Endothelial cell (in vitro differentiated cells): Measurements from ENCODE around the gene SLC26A8. TPM values are rescaled to one million over a fixed set of nuclear protein-coding genes. Genes with fewer than 3 reads are reported as not detected.

Experiments
- DNase-seq: peaks from one replicate; pipeline ENCODE4 v3.0.0; 2021; ENCODE audit warnings: low spot score
- H3K27ac Mint-ChIP-seq: one replicate; pipeline ENCODE4 v1.8.0; 2021; ENCODE audit warnings: mixed read lengths, inconsistent platforms; ENCODE audit not compliant: unreplicated experiment
- H3K27me3 Mint-ChIP-seq: one replicate; pipeline ENCODE4 v1.8.0; 2021; ENCODE audit warnings: mild to moderate bottlenecking, moderate library complexity, mixed read lengths, inconsistent platforms; ENCODE audit not compliant: unreplicated experiment
- H3K36me3 Mint-ChIP-seq: one replicate; pipeline ENCODE4 v1.8.0; 2021; ENCODE audit warnings: mild to moderate bottlenecking, low read depth, mixed read lengths, inconsistent platforms; ENCODE audit not compliant: unreplicated experiment
- H3K4me1 Mint-ChIP-seq: one replicate; pipeline ENCODE4 v1.8.0; 2021; ENCODE audit warnings: mild to moderate bottlenecking, mixed read lengths, inconsistent platforms; ENCODE audit not compliant: unreplicated experiment
- H3K4me3 Mint-ChIP-seq: one replicate; pipeline ENCODE4 v1.8.0; 2021; ENCODE audit warnings: mild to moderate bottlenecking, mixed read lengths, inconsistent platforms; ENCODE audit not compliant: unreplicated experiment
- H3K9me3 Mint-ChIP-seq: one replicate; pipeline ENCODE4 v1.8.0; 2021; ENCODE audit warnings: mixed read lengths, inconsistent platforms; ENCODE audit not compliant: unreplicated experiment
- total RNA-seq: library from RNA; stranded (reverse); fragmentation: NEBNext Ultra II Directional; extraction: Animal tissue kit (Norgen Biotek cat#: 25700); gene quantifications from one replicate; pipeline ENCODE4 v1.2.1, GENCODE V29; 2021; ENCODE audit not compliant: unreplicated experiment
- TF ChIP-seq, protein P1 (sequence below): fragments of 200-600 bp; sonication (generic); IDR thresholded peaks from one replicate; pipeline ENCODE4 v1.5.0; 2021; ENCODE audit warnings: antibody characterized with exemption; ENCODE audit not compliant: unreplicated experiment

The SLC26A8 gene
- total RNA-seq, 1 donor from 2014 or later = 0.97 TPM

DNA sequence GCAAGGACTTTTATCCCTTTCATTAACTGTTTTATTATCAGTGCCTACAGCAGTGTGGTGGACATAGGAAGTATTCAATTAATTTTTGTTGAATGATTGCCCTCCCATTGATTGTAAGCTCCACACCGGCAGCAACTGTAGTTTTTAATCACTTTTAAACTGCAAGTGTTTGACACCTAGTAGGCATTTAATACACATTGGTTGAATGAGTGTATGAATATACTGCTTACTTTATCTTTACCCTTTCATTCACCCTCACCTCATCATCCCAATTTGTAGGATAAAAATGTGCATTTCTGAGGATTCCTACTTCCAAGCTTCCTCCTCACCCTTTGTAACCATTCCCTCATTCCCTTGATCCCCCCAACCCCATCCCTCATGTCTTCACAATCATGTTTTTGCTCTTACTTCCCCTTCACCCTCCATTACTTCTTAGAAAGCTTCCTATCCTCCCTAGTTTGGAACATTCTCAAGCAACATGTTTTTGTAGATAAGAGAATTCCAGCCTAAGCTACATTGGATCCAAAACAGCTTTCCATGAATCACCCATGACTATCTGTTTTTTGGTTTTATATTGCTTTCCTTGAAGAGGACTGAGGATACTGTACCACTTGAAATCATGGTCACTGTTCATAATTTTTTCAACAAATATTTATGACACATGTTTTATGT, 955 bp upstream of the SLC26A8 start:
- TF ChIP-seq, protein P1, sequence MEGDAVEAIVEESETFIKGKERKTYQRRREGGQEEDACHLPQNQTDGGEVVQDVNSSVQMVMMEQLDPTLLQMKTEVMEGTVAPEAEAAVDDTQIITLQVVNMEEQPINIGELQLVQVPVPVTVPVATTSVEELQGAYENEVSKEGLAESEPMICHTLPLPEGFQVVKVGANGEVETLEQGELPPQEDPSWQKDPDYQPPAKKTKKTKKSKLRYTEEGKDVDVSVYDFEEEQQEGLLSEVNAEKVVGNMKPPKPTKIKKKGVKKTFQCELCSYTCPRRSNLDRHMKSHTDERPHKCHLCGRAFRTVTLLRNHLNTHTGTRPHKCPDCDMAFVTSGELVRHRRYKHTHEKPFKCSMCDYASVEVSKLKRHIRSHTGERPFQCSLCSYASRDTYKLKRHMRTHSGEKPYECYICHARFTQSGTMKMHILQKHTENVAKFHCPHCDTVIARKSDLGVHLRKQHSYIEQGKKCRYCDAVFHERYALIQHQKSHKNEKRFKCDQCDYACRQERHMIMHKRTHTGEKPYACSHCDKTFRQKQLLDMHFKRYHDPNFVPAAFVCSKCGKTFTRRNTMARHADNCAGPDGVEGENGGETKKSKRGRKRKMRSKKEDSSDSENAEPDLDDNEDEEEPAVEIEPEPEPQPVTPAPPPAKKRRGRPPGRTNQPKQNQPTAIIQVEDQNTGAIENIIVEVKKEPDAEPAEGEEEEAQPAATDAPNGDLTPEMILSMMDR = no peak
- H3K27ac Mint-ChIP-seq = peak overlapping the region; percentile 22
- H3K27me3 Mint-ChIP-seq = no peaks in the 10 kb centered on the region
- no peak for DNase-seq
- H3K36me3 Mint-ChIP-seq = peaks cover 5% of the 10 kb centered on the region
- no peaks in the 10 kb centered on the region for H3K9me3 Mint-ChIP-seq
- H3K4me1 Mint-ChIP-seq = peaks cover 25% of the 10 kb centered on the region
- H3K4me3 Mint-ChIP-seq = peak overlapping the region; percentile 40

DNA sequence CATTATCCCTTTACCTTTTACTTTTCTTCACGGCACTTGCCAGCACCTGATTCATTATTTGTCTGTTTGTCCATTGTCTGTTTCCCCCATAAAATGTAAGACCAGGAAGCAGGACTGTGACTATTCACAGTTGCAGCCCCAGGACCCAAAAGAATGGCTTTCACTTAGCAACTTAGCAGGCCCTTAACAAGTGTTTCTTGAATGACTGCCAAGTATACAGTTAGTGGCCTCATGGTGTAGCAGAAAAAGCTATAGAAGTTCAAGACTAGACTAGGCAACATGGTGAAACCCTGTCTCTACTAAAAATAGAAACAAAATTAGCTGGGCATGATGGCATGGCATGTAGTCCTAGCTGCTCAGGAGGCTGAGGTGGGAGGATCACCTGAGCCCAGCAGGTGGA, 4.3 kb downstream of the SLC26A8 start:
- Mint-ChIP-seq H3K9me3 (no peaks in the 10 kb centered on the region), H3K27me3 (no peaks in the 10 kb centered on the region), H3K27ac (no peak overlapping the region)

DNA sequence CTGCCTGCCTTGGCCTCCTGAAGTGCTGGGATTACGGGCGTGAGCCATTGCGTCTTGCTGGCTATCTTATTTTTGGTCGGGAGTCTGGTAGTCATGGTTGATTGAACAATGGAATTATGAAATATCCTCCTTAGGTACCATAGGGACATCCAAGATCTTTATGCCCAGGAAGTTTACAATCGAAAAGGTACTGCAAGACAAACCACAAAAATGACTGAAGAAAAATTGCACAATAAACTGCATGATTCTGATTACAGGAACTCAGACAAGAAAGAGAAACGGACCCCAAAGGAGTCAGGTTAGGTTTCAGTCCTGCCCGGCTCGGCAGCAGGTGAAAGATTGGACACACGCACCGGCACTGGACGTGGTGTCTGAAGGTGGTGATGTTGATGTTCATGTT, 5.3 kb downstream of the SLC26A8 start:
- H3K27me3 Mint-ChIP-seq = no peaks in the 10 kb centered on the region
- no peaks in the 10 kb centered on the region for H3K9me3 Mint-ChIP-seq
- DNase-seq = no peak
- no peaks in the 10 kb centered on the region for H3K36me3 Mint-ChIP-seq
- H3K4me3 Mint-ChIP-seq = no peak overlapping the region
- TF ChIP-seq, protein P1 = no peak
- peaks cover 7% of the 10 kb centered on the region for H3K4me1 Mint-ChIP-seq
- H3K27ac Mint-ChIP-seq = no peak overlapping the region

More for the DNA sequence above, 4.3 kb downstream of the SLC26A8 start:
- Mint-ChIP-seq H3K4me3 (no peak overlapping the region), H3K4me1 (peaks cover 13% of the 10 kb centered on the region), H3K36me3 (no peaks in the 10 kb centered on the region)
- TF ChIP-seq, protein P1 = no peak
- DNase-seq = no peak

DNA sequence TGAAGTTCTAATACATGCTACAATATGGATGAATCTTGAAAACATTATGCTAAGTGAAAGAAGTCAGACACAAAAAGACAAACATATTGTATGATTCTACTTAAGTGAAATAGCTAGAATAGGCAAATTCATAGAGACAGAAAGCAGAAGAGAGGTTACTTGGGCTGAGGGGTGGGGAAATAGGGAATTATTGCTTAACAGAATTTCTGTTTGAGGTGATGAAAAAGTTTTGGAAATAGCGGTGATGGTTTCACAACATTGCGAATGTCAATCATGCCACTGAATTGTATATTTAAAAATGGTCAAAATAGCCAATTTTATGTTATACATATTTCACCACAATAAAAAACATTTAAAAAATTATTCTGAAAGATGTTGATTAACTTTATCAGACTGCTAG, 6.1 kb downstream of the SLC26A8 start:
- DNase-seq = no peak
- H3K27me3 Mint-ChIP-seq = no peaks in the 10 kb centered on the region
- no peaks in the 10 kb centered on the region for H3K9me3 Mint-ChIP-seq
- no peak overlapping the region for H3K4me3 Mint-ChIP-seq
- H3K36me3 Mint-ChIP-seq = no peaks in the 10 kb centered on the region
- TF ChIP-seq, protein P1 = no peak
- no peak overlapping the region for H3K27ac Mint-ChIP-seq
- no peaks in the 10 kb centered on the region for H3K4me1 Mint-ChIP-seq

DNA sequence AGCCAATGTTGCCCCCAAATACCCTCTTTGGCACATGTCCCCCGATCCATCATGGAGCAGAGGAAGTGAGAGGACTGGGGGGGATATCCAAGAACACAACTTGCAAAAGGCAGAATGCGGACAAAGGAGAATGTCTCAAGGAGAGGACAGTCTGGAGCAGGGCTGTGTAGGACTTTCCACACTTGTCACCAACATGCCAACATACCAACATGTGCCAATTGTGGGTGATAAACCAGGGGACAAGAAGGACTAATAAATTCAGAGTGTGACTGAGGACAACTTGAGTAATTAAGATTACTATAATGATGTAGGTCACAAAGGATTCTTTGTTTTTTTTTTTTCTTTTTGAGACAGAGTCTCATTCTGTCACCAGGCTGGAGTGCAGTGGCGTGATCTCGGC, 8.8 kb downstream of the SLC26A8 start:
- Mint-ChIP-seq H3K4me1 (no peaks in the 10 kb centered on the region), H3K36me3 (no peaks in the 10 kb centered on the region), H3K27me3 (no peaks in the 10 kb centered on the region), H3K9me3 (no peaks in the 10 kb centered on the region), H3K27ac (no peak overlapping the region), H3K4me3 (no peak overlapping the region)
- no peak for DNase-seq
- TF ChIP-seq, protein P1 = no peak
